Measurements from ENCODE around the gene CLCN5. TPM values are rescaled to one million over a fixed set of nuclear protein-coding genes. Genes with fewer than 3 reads are reported as not detected.

Gene CLCN5
- polyA plus RNA-seq, 3 donors from 2014 or later, result 0.60 to 1.00 TPM; not detected in 1

DNA sequence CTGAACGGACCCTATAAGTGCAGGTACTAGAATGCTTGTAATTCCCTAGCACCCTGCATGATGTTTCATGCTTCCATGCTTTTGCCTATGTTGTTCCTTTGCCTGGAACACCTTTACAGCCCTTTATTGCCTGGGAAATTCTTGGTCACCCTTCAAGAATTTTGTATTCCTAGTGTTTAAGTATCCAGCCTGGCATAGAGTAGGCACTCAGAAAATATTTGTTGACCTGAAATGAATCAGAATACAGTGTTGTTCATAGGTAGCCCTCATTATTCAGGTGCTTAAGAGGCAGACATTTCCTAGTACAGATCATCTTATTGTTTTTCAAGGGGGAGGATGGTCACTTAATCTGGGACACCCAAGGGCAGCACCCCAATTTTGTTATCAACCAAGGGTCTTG, 203.1 kb downstream of the CLCN5 start:
- H3K27ac Mint-ChIP-seq, result no peak overlapping the region
- H3K4me1 Mint-ChIP-seq, result no peaks in the 10 kb centered on the region
- no peak overlapping the region for H3K4me3 Mint-ChIP-seq
- peaks cover 0 to 3% (median 0%) of the 10 kb centered on the region in 6 donors for H3K9me3 Mint-ChIP-seq
- peaks cover 0 to 11% (median 6%) of the 10 kb centered on the region in 3 donors for H3K27me3 Mint-ChIP-seq (ENCODE audit: low read depth in 3 of 3)
- no peaks in the 10 kb centered on the region for H3K36me3 Mint-ChIP-seq
- DNase-seq, result no peak

GRCh38 chrX:50147972-50148371, 225.6 kb downstream of the CLCN5 start:
- no peaks in the 10 kb centered on the region for H3K4me1 Mint-ChIP-seq
- H3K4me3 Mint-ChIP-seq, result no peak overlapping the region
- H3K27me3 Mint-ChIP-seq (ENCODE audit: low read depth in 3 of 3), result peaks cover 0 to 10% (median 4%) of the 10 kb centered on the region in 3 donors
- no peaks in the 10 kb centered on the region for H3K36me3 Mint-ChIP-seq
- H3K27ac Mint-ChIP-seq, result no peak overlapping the region
- no peaks in the 10 kb centered on the region for H3K9me3 Mint-ChIP-seq
- no peak for DNase-seq

Other genes starting within 250 kb of the CLCN5 start
- gene PAGE1, start 226.6 kb upstream of the CLCN5 start, polyA plus RNA-seq, result not detected
- not detected for gene PAGE4, start 93.3 kb upstream of the CLCN5 start, polyA plus RNA-seq
- gene USP27X, start 43.1 kb upstream of the CLCN5 start, polyA plus RNA-seq, result under 1 TPM in 2 of 3 donors, not detected in 1; 0.26 to 0.53 TPM

Measured in immature natural killer cell (primary cell).